OCI-LY7 (cell line): ENCODE results near the gene PTGER4. TPM values are rescaled to one million over a fixed set of nuclear protein-coding genes. Genes with fewer than 3 reads are reported as not detected.

ENCODE experiments used
- BruUV-seq: library from RNA; stranded (reverse); fragments of 400-500 nt; replicated peaks from 2 replicates; lab custom pipeline; 2021; lab: Mats Ljungman, UMichigan
- CTCF ChIA-PET: fragments of 300-600 bp; sonication (Branson Sonifier 250); formaldehyde crosslinking; loops from one replicate; lab custom pipeline; 2022; ENCODE audit warnings: antibody characterized with exemption; ENCODE audit not compliant: unreplicated experiment; lab: Charles Lee
- POLR2A ChIA-PET: fragments of 300-600 bp; sonication (Branson Sonifier 250); formaldehyde crosslinking; loops from one replicate; lab custom pipeline; 2022; ENCODE audit warnings: antibody characterized with exemption; lab: Charles Lee
- DNase-seq: peaks from one replicate; pipeline ENCODE4 v3.0.0-alpha.2; 2015; ENCODE audit warnings: low spot score
- H2AFZ ChIP-seq: fragments of 200-600 bp; sonication (generic), shearing (Covaris generic); 2 replicates; pipeline ENCODE4 v1.6.1; 2014; ENCODE audit warnings: mild to moderate bottlenecking, antibody characterized with exemption, low read length, moderate library complexity
- H3K27ac ChIP-seq: fragments of 200-600 bp; sonication (generic); 2 replicates; pipeline ENCODE4 v1.5.1; 2014; ENCODE audit warnings: mixed run types, low read depth, mild to moderate bottlenecking, moderate library complexity, low read length, inconsistent platforms; ENCODE audit not compliant: poor library complexity, severe bottlenecking
- H3K36me3 ChIP-seq: fragments of 200-600 bp; sonication (generic); 2 replicates; pipeline ENCODE4 v1.6.1; 2014; ENCODE audit warnings: mild to moderate bottlenecking, antibody characterized with exemption, low read length, moderate library complexity, mixed read lengths; ENCODE audit not compliant: insufficient read depth
- H3K4me1 ChIP-seq: fragments of 200-600 bp; sonication (generic); 2 replicates; pipeline ENCODE4 v1.5.1; 2014; ENCODE audit warnings: mild to moderate bottlenecking, low read length; ENCODE audit not compliant: insufficient read depth, poor library complexity, severe bottlenecking
- H3K4me2 ChIP-seq: fragments of 200-600 bp; sonication (generic); 2 replicates; pipeline ENCODE4 v1.6.1; 2014; ENCODE audit warnings: mild to moderate bottlenecking, low read length
- H3K4me3 ChIP-seq: fragments of 200-600 bp; sonication (generic); 2 replicates; pipeline ENCODE4 v1.5.1; 2014; ENCODE audit warnings: mild to moderate bottlenecking, low read depth, low read length; ENCODE audit not compliant: poor library complexity, severe bottlenecking
- H3K79me2 ChIP-seq: fragments of 200-600 bp; sonication (generic); 2 replicates; pipeline ENCODE4 v1.6.1; 2016; ENCODE audit warnings: low read depth, mild to moderate bottlenecking, low read length, moderate library complexity, mixed read lengths; ENCODE audit not compliant: insufficient read depth
- H3K9me2 ChIP-seq: fragments of 200-600 bp; sonication (generic); 2 replicates; pipeline ENCODE4 v1.6.1; 2016; ENCODE audit warnings: mild to moderate bottlenecking, low read length, mixed read lengths; ENCODE audit not compliant: insufficient read depth
- H3K9me3 ChIP-seq: fragments of 200-600 bp; sonication (generic); 2 replicates; pipeline ENCODE4 v1.6.1; 2014; ENCODE audit warnings: mild to moderate bottlenecking, mixed run types, low read length, mixed read lengths
- H4K20me1 ChIP-seq: fragments of 200-600 bp; sonication (generic); 2 replicates; pipeline ENCODE4 v1.6.1; 2014; ENCODE audit warnings: mild to moderate bottlenecking, antibody characterized with exemption, low read length, moderate library complexity, mixed read lengths; ENCODE audit not compliant: insufficient read depth
- EZH2phosphoT487 ChIP-seq: fragments of 200-600 bp; sonication (generic); IDR thresholded peaks from 2 replicates; pipeline ENCODE4 v1.6.1; 2018; ENCODE audit warnings: low read depth, borderline replicate concordance, mild to moderate bottlenecking, mixed run types, antibody characterized with exemption, low read length, moderate library complexity, mixed read lengths
- intact Hi-C: fragments of 100-400 bp; cut with micrococcal nuclease; formaldehyde crosslinking; loops from one replicate; pipeline ENCODE4 v1.10.0; 2022; ENCODE audit not compliant: unreplicated experiment
- total RNA-seq, 2 experiments: library from RNA; depleted of rRNA in 1 of 2; stranded (reverse); fragments of >200 nt in 1 of 2; shearing (Covaris generic) in 1 of 2; gene quantifications; 2 replicates each; pipeline ENCODE4 v1.2.3, GENCODE V29; 2014 to 2022
- TF ChIP-seq, protein P1 (sequence below): fragments of 200-600 bp; sonication (generic); conservative IDR thresholded peaks from 2 replicates; pipeline ENCODE4 v1.5.1; 2014; ENCODE audit warnings: mild to moderate bottlenecking, antibody characterized with exemption, low read length, moderate library complexity, mixed read lengths

Gene PTGER4
- total RNA-seq, 2 experiments from 2014 or later, result 0.49 to 1.4 TPM

DNA sequence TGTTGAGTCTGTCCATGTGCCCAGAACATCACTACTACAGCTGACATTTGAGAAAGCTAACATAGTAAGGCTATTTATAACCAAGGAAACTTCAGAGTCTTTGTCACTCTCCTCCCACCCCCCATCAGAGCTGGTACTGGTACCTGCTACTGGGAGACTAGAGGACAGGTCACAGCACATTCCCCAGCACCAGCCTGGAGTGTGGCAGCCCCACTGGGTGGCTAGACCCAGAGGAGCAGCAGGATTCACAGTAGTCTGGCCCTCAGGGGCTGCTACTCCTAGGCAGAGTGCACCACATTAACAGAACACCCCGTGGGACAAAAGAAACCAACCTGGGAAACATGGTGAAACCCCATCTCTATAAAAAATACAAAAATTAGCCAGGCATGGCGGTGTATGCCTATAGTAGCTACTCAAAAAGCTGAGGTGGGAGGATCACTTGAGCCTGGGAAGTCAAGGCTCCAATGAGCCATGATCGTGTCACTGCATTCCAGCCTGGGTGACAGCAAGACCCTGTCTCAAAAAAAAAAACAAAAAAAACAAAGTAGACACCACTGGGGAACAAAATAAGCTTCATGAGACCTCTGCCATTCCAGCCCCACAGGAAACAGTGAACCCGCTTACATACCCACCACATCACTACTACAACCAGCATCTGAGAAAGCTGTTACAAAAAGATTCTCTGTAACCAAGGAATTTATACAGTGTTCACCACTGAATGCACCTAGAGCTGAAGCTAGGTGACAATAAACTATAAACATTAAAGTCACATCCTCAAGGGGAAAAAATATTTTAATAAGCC is 26.3 kb upstream of the PTGER4 start:
- Histone ChIP-seq H3K4me1 (no peaks in the 10 kb centered on the region), H3K27ac (no peak overlapping the region), H4K20me1 (no peaks in the 10 kb centered on the region), H3K9me2 (no peaks in the 10 kb centered on the region), H3K4me2 (no peak overlapping the region), H3K4me3 (no peak overlapping the region), H3K9me3 (no peaks in the 10 kb centered on the region), H3K79me2 (no peaks in the 10 kb centered on the region), H3K36me3 (no peaks in the 10 kb centered on the region), H2AFZ (no peak overlapping the region)
- no TSS peak for BruUV-seq
- TF ChIP-seq EZH2phosphoT487, result no peak
- TF ChIP-seq, protein P1, sequence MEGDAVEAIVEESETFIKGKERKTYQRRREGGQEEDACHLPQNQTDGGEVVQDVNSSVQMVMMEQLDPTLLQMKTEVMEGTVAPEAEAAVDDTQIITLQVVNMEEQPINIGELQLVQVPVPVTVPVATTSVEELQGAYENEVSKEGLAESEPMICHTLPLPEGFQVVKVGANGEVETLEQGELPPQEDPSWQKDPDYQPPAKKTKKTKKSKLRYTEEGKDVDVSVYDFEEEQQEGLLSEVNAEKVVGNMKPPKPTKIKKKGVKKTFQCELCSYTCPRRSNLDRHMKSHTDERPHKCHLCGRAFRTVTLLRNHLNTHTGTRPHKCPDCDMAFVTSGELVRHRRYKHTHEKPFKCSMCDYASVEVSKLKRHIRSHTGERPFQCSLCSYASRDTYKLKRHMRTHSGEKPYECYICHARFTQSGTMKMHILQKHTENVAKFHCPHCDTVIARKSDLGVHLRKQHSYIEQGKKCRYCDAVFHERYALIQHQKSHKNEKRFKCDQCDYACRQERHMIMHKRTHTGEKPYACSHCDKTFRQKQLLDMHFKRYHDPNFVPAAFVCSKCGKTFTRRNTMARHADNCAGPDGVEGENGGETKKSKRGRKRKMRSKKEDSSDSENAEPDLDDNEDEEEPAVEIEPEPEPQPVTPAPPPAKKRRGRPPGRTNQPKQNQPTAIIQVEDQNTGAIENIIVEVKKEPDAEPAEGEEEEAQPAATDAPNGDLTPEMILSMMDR, result no peak
- intact Hi-C loops, result no loop called here
- DNase-seq, result no peak
- ChIA-PET POLR2A (interaction anchor here (0.5 to 0.9 kb wide), 2 partner anchors 11 to 755 kb away, joined by 4 to 5 read pairs; no protein-coding TSS in a partner anchor), CTCF (interaction anchor here (0.6 kb wide), 1 partner anchor 855 kb away, joined by 3 read pairs; no protein-coding TSS in a partner anchor)

DNA sequence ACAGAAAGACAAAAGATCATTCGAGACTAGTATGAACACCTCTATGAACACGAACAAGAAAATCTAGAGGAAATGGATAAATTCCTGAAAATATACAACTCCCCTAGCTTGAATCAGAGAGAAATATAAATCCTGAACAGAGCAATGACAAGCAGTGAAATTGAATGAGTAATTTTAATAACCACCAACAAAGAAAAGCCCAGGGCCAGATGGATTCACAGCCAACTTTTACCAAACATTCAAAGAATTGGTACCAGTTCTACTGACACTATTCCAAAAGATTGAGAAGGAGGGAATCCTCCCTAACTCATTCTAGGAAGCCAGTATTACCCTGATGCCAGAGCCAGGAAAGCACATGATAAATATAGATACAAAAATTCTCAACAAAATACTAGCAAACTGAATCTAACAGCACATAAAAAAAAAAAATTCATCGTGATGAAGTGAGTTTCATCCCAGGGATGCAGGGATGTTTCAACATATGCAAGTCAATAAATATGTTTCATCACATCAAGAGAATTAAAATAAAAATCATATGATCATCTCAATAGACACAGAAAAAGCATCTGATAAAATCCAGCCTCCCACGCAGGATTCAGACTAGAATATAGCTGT is 25.2 kb upstream of the PTGER4 start:
- DNase-seq, result no peak
- H3K4me2 ChIP-seq, result no peak overlapping the region
- CTCF ChIA-PET, result no interaction called here

More for the DNA sequence above, 25.2 kb upstream of the PTGER4 start:
- Histone ChIP-seq H4K20me1 (no peaks in the 10 kb centered on the region), H3K9me2 (no peaks in the 10 kb centered on the region), H3K36me3 (no peaks in the 10 kb centered on the region), H3K79me2 (no peaks in the 10 kb centered on the region), H3K4me3 (no peak overlapping the region), H2AFZ (no peak overlapping the region), H3K27ac (no peak overlapping the region), H3K9me3 (no peaks in the 10 kb centered on the region), H3K4me1 (no peaks in the 10 kb centered on the region)
- intact Hi-C loops, result no loop called here
- TF ChIP-seq, protein P1, result no peak
- no peak for TF ChIP-seq EZH2phosphoT487
- no TSS peak for BruUV-seq
- POLR2A ChIA-PET, result interaction anchor here (0.6 to 0.9 kb wide), 4 partner anchors 124 to 844 kb away, joined by 3 to 5 read pairs (median 4); no protein-coding TSS in a partner anchor
